CD4-positive, alpha-beta T cell treated with Interleukin-4 for 1 hour (primary cell): ENCODE results near the gene DYDC2.
"Not testable (repeated sequence)": the region's sequence is repeated elsewhere in the genome, so short reads cannot be mapped to it uniquely, and the experiment has no call there.

Experiments used
- DNase-seq, 2 donors: peaks; one replicate each; pipeline ENCODE4 v3.0.0-alpha.2; 2020 to 2022

Gene DYDC2

GRCh38 chr10:80414142-80414895 is 57.7 kb downstream of the DYDC2 start:
- DNase-seq = no peak

- DNase-seq = no peak
These were observed 59.3 kb downstream of the DYDC2 start for GRCh38 chr10:80415734-80416478.

GRCh38 chr10:80416479-80417098 is 60.0 kb downstream of the DYDC2 start:
- DNase-seq = no peak

- DNase-seq = not testable (repeated sequence)
These were observed 60.7 kb downstream of the DYDC2 start for GRCh38 chr10:80417256-80417655.
